ENCODE results near the gene FRMD4A.

FRMD4A gene

DNA sequence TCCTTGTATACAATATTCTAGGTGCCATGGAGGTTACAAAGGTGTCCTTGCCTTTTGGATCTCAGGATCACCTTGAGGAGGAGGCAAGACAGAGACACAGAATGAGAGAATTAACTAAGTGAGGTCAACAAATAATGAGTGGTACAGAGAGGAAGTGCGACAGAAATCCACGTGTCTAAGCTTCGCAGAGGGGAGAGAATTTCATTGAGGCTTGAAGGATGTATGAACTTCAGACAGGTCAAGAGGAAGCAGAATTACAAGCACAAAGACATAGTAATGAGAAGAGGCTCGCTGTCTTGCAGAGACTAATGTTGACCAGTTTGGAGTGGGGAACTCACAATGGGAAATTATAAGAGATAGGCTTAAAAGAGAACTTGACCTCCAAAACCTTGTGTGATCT is 308.7 kb downstream of the FRMD4A start:
- Mint-ChIP-seq H3K27me3 (ENCODE audit: low read depth) (no peaks in the 10 kb centered on the region), H3K4me1 (peaks cover 77% of the 10 kb centered on the region), H3K9me3 (peaks cover 15% of the 10 kb centered on the region), H3K27ac (peak overlapping the region; percentile 39 to 82 (median 64)), H3K36me3 (ENCODE audit: low read depth) (peaks cover 14% of the 10 kb centered on the region), H3K4me3 (no peak overlapping the region)
- TF ChIP-seq, protein P1, sequence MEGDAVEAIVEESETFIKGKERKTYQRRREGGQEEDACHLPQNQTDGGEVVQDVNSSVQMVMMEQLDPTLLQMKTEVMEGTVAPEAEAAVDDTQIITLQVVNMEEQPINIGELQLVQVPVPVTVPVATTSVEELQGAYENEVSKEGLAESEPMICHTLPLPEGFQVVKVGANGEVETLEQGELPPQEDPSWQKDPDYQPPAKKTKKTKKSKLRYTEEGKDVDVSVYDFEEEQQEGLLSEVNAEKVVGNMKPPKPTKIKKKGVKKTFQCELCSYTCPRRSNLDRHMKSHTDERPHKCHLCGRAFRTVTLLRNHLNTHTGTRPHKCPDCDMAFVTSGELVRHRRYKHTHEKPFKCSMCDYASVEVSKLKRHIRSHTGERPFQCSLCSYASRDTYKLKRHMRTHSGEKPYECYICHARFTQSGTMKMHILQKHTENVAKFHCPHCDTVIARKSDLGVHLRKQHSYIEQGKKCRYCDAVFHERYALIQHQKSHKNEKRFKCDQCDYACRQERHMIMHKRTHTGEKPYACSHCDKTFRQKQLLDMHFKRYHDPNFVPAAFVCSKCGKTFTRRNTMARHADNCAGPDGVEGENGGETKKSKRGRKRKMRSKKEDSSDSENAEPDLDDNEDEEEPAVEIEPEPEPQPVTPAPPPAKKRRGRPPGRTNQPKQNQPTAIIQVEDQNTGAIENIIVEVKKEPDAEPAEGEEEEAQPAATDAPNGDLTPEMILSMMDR (IDR thresholded peaks at IDR 0.05; ENCODE audit: unreplicated experiment in 3 of 3), result no peak

- Mint-ChIP-seq H3K9me3 (peaks cover 15% of the 10 kb centered on the region), H3K27ac (peak overlapping the region in 1 of 3 experiments; percentile 15), H3K27me3 (ENCODE audit: low read depth) (no peaks in the 10 kb centered on the region), H3K4me1 (peaks cover 80% of the 10 kb centered on the region), H3K36me3 (ENCODE audit: low read depth) (peaks cover 14% of the 10 kb centered on the region), H3K4me3 (no peak overlapping the region)
- TF ChIP-seq, protein P1 (IDR thresholded peaks at IDR 0.05; ENCODE audit: unreplicated experiment in 3 of 3), result no peak
Measured at GRCh38 chr10:14020037-14020664, 310.6 kb downstream of the FRMD4A start.

DNA sequence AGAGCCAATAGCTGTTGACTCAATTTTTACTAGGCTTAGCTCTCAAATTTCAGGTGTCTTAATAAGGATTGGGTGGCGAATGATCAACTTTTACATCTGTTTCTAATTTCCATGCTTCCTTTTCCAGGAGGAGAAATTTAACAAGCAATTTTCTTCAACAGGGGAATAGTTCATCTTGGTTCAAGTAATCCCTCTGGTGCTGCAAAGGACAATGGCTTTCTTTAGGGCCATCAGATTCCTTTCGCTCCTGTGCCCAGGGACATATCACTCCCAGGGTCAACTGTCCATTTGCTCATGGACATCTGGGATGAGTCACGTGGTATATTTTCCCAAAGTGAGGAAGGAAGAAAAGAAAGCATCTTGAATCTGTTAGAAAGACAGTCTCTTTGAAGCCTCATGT is 313.3 kb downstream of the FRMD4A start:
- Mint-ChIP-seq H3K27ac (peak overlapping the region; percentile 83 to 92 (median 84)), H3K27me3 (ENCODE audit: low read depth) (no peaks in the 10 kb centered on the region), H3K9me3 (peaks cover 15% of the 10 kb centered on the region), H3K4me3 (no peak overlapping the region), H3K36me3 (ENCODE audit: low read depth) (peaks cover 14% of the 10 kb centered on the region), H3K4me1 (peaks cover 71% of the 10 kb centered on the region)
- TF ChIP-seq, protein P1 (IDR thresholded peaks at IDR 0.05; ENCODE audit: unreplicated experiment in 3 of 3), result no peak

DNA sequence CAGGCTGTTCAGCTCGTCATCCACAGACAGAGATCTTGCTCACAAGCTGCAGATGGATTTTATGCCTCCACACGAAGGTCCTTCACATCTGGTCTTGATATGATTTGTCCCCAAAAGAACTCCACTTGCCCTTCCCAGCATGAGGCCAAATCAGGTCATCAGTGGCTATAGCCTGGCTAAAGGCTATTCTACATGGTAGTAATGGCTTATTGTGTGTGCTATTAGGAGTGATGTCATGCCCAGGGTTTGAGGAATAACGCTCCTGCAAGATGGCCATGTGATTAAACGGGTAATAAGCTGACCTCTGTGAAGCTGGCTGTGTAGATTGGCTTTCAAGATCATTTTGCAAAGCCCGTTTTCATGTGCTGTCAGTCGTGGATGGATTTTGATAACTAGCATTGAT is 313.8 kb downstream of the FRMD4A start:
- Mint-ChIP-seq H3K4me1 (peaks cover 70% of the 10 kb centered on the region), H3K4me3 (peak overlapping the region in 1 of 3 experiments; percentile 31), H3K27ac (peak overlapping the region; percentile 83 to 92 (median 84)), H3K27me3 (ENCODE audit: low read depth) (no peaks in the 10 kb centered on the region), H3K9me3 (peaks cover 15% of the 10 kb centered on the region), H3K36me3 (ENCODE audit: low read depth) (peaks cover 14% of the 10 kb centered on the region)
- TF ChIP-seq, protein P1 (IDR thresholded peaks at IDR 0.05; ENCODE audit: unreplicated experiment in 3 of 3), result no peak

GRCh38 chr10:14016011-14016536 is 314.6 kb downstream of the FRMD4A start:
- Mint-ChIP-seq H3K36me3 (ENCODE audit: low read depth) (peaks cover 14% of the 10 kb centered on the region), H3K4me1 (peaks cover 75% of the 10 kb centered on the region), H3K4me3 (peak overlapping the region in 1 of 3 experiments; percentile 15), H3K9me3 (peaks cover 15% of the 10 kb centered on the region), H3K27ac (peak overlapping the region; percentile 83 to 92 (median 84)), H3K27me3 (ENCODE audit: low read depth) (no peaks in the 10 kb centered on the region)
- TF ChIP-seq, protein P1 (IDR thresholded peaks at IDR 0.05; ENCODE audit: unreplicated experiment in 3 of 3), result no peak

DNA sequence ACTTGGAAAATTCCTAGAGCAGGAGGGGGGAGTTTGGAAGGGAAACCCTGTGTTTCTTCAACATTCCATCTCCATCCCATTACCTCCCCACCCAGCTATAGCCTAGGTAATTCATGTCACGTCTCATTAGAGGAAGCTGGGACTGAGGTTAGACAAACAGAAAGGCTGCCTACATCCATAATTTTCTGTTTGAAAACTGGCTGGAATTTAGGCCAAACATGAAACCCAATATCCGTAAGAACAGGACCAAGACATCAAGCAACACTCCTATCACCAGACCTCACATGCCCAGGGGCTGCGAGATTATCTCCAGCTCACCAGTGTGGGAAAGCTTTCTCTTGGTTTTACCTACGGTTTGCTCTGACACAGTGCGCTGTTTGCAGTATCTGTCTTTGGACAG is 316.3 kb downstream of the FRMD4A start:
- H3K27ac Mint-ChIP-seq, result peak overlapping the region; percentile 82 to 85 (median 84)
- no peaks in the 10 kb centered on the region for H3K27me3 Mint-ChIP-seq (ENCODE audit: low read depth)
- no peak overlapping the region for H3K4me3 Mint-ChIP-seq
- peaks cover 11% of the 10 kb centered on the region for H3K9me3 Mint-ChIP-seq
- H3K36me3 Mint-ChIP-seq (ENCODE audit: low read depth), result peaks cover 9% of the 10 kb centered on the region
- peaks cover 80% of the 10 kb centered on the region for H3K4me1 Mint-ChIP-seq
- TF ChIP-seq, protein P1 (IDR thresholded peaks at IDR 0.05; ENCODE audit: unreplicated experiment in 3 of 3), result no peak

All from nephron (organoid).